HG02571 (cell line): Measurements from ENCODE around the gene CTSE.
"Not testable (repeated sequence)": the region's sequence is repeated elsewhere in the genome, so short reads cannot be mapped to it uniquely, and the experiment has no call there.

Experiments used
- ATAC-seq: cut with Tn5 transposase; IDR thresholded peaks from one replicate; pipeline ENCODE4 v1.9.1; 2021; ENCODE audit warnings: mild to moderate bottlenecking, moderate library complexity; ENCODE audit not compliant: unreplicated experiment

Gene CTSE

DNA sequence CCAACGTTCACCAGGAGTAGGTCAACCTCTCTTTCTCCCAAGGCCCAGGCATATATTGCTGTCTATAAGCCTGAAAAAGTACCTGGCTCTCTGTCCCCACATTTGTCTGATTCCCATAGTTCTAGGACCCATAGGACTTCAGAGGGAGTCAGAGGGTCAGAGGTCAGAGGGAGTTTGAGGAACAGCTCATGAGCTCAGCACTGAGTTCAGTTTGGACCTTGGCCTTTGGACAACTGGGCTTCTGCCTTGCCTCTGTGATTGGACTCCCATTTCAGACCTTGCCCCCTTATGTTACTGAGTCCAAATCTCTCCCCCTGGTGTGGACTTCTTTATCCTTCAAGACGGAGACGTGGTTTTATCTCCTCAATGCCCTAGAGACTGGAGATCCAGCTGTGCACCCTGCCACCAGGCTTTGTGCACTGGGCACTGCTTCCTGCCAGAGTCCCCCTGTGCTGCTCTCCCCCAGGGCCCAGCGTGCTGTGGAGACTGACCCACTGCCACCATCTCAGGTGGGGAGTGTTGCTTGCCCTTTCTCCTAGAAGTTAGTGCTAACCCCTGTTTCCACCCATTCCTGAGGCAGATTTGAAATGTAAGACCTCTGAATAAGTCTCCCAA is 3.2 kb downstream of the CTSE start:
- ATAC-seq = no peak

DNA sequence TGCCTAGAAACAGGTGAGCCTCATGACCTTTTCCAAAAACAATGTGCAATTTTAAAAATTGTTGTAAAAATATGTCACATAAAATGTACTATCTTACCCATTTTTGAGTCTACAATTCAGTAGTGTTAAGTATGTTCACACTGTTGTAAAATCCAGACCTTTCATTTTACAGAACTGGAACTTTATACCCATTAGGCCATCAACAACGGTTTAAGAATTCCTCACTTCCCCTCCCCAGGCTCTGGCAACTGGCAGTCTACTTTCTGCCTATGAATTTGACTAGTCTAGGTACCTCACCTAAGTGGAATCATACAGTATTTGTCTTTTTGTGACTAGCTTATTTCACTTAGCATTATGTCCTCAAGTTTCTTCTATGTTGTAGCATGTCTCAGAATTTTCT is 8.6 kb downstream of the CTSE start:
- no peak for ATAC-seq

DNA sequence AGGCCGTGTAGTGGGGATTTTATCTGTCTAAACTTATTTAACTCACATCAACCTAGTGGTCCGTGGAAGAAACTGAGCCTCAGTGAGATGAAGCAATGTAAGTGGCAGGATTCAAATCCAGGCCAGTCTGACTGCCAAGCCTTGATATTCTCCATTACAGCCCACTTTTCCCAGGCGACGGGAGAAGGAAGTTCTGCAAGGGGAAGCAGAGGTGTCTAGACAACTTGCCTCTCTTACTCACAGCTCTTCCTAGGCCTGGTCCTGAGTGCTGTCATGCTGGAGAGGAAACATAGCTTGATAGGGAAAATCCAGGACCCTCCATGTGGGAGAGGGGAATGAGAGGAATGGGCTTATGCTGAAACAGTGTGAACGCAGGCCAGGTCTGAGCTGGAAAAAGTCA is 9.1 kb downstream of the CTSE start:
- ATAC-seq = no peak

DNA sequence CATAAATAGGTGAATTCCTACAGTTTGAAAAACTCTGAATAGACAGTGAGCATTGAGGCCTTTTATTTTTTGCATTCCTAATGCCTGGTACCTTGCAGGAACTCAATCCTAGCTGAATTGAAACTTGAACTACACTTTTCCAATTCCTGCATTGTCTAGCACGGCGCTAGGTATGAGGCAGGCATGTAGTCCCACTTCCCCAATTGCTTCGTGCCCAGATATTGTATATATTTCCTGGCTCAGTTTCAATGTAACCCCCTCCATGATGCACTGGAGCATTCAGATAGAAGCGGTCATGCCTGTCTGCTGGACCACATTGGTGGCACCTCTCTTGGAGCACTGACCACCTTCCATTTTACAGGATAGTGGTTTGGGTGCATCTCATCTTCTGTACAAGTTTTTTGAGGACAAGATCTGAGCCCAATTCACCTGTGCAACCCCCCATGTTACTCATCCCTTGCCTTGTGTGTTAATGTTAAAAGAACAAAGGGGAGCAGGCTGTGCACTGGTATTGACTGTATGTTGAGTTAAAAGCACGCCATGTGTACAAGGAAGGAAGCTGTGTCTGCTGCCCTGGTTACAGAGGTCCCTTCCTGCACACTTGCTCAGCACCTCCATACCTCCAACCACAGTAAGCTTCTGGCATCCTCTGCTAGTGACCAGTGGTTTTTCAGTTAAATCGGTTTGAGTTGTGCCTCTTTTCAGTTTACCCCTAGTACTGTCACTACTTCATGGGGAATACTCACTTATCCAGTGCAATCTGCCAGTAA is 10.5 kb downstream of the CTSE start:
- ATAC-seq = no peak

DNA sequence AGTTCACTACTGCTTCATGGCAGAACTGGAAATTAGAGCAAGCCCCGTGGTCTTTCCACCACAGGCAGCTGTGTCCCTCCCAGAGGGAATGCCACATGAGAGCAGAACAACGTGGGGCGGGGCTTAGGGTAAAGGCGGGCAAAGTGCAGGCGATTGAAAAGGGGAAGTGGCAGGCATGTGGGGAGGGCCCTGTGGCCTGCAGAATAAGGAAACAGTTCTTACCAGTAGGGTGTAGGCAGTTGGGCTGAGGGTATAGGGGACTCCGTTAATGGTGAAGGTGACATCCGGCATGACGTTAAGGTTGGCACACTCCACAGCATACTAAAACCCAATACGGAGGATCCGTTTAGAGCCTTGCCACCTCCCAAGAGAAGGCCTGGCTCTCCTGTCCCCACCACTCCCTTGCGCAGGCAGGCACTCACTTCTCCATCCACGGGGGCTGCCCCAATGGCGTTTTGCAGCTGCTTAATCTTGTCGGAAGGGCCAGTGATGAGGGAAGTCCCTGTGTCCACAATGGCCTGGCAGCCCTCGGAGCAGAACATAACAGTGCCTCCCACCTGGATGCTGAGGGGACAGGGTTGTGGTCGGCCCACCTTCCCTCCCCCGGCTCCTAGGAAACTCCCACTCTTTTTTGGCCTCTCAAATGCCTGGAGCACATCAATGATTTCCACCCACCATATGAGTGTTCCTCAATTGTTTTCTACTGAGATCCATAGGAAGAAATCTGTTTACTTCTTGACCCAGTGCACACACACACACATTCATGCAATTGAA is 11.4 kb downstream of the CTSE start:
- ATAC-seq = peak; percentile 97

DNA sequence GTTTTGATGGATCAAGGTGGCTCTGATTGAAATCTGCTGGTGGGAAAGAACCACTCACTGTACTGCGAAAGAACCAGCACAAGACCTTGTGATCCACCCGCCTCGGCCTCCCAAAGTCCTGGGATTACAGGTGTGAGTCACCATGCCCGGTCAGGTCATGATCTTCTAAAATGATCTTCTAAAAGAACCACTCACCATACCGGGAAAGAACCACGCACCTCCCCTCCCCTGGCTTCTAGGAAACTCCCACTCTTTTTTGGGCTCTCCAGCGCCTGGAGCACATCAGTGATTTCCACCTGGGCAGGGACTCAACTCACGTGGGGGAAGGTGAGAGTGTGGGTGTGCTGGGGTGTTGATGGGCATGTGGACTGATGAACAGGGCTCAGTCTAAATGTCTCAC is 12.6 kb downstream of the CTSE start:
- ATAC-seq = no peak

DNA sequence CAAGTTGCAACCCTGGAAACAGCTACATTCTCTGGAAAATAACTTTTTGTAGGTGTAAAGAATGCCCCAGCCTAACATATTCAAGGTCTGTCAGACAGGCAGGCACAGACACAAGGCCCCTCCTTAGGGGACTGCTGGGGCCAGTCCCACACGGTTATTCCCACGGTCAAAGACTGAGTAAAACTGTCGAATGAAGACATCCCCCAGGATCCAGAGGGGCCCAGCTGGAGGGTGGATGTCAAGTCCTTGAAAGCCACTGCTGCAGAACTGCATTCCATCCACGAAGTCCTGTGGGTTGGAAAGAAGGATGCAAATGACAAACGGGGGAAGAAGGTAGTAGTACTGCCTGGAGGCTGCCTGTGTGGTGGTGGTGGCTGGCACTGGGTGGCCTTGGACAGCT is 13.6 kb downstream of the CTSE start:
- no peak for ATAC-seq

DNA sequence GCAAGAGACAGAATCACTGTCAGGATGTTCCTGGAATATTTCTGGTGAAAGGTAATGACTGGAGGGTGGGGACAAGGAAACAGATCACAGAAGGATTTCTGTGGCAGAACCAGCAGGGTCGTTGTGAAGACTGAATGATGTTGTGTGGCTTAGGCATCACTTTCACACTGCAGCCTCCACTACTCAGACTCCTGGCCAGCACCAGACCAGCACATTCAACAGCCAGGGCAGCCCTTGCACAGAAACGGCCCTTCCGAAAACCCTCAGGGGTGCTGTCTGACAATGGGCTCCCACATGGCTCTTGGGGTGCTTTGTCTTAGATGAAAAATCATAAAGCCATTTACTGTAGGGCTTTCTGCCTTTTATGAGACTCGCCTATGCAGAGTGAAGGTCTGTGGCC is 16.7 kb downstream of the CTSE start:
- no peak for ATAC-seq

DNA sequence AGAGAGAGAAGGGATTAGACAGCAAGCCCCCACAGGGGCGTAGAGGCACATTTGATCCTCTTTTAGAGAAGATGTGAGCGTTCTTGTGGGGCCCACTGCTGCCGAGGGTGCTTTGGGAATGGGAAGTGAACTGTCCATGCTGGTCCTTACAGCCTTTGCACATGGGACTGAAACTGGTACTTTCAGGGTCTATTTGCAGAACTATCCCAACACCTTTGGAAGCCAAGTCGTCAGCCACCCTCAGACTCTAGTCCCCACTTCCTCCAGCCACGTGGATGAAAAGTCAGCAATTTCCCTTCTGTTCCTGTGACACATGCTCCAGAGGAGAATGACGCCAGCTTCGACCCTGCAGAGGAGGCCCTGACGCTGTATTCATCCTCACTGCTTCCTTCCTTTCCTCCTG is 17.9 kb downstream of the CTSE start:
- no peak for ATAC-seq

DNA sequence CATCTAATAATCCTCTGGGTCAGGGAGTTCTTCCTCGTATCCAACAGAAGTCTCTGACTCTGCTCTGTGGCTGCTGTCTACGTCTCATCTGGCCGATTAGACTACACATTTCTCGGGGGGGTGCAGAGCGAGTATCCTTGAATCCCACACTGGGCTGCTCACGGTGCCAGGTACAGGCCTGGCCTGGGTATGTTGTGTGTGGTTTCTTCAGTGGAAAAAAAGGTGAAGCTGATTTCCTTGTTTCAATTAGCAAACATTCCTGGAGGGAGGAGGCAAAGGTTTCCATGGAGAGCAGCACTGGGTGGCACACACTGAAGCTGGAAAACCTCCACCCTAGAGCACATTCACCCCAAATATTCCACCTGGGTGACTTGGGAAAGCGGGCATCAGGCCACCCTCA is 18.5 kb downstream of the CTSE start:
- ATAC-seq = no peak

DNA sequence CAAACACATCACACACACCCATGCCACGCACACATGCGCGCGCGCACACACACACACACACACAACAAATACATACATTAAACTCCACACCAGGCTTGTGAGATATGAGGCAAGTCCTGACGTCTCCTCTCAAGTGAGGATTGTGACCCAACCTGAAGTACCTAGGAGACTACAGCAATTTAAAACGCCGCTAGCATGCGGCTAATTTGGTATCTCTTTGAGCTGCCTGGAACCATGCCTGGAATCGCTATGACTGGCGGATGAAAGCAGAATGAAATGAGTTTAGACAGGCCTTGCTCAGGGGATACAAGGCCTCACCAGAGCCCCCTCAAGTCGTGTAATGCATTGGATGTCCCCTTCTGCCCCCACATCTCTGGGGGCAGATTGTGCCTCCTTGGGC is 18.9 kb downstream of the CTSE start:
- ATAC-seq = no peak

DNA sequence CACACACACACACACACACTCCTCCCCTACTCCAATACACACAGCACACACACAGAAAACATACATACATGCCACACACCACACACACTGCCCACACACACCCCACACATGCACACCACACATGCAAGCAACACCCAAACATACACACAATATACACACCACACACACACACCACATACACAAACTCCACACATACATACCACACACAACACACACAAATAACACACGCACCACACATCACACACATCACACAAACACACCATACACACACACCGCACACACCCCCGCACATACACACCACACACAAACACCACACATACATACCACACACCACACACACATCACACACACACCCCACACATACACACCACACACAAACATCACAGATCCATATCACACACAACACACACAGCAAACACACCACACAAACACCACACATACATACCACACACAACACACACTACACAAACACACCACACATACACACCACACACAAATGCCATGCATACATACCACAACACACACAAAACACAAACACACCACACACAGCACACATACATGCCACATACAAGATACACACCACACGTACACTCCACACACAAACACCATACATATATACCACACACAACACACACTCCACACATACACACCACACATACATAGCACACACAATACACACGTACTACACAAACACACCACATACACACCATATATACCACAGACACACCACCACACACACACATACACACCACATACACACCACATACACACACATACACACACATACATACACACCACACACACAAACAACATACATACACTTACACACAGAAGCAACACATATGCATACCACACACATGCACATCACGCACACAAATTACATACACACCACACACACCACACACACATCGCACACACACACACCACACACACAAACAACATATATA is 19.6 kb downstream of the CTSE start:
- ATAC-seq = no peak

DNA sequence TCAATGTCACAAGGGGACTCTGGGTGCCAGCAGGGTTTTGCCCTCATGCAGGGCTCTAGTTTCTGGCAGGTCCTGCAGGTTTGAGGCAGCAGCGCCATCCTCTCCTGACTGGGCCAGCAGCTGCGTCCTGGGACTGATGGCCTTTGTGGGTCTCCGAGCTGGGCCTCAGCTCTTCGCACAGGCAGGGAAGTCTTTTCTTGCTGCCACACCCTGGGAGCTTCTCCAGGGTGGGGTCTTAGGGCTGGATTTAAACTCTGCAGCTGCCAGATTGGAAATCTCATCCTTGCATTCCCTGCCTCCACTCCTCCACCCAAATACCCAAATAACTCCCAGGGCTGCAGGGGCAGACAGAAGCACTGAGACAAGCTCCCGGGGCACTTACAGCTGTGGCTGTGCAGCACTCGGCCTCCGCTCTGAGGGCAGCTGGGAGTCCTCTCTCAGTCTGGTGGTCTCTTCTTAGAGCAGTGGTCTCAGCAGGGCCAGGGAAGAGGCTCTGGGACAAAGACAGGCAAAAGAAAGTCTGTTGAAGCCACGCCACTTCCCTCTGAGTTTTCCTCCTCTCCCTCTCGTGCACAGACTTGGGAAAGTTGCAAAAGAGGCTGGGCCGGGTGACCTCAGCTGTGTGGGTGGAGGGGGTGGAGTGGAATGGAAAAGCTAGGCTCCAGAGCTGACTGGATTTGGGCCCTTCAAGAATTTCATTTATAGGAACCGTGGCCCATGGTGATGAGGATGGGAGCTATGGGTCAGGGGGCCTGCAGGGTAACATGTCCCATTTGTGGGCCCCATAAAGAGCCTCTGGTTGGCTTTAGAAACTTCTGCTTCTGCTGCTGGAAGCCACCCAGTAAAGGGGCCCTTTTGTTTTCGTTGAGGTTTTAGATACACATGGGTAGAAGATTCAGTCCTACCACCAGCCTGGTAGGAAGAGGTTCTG is 20.6 kb downstream of the CTSE start, which contains the start of gene RAB7B:
TSS of gene RAB7B (minus strand) at position 525 of the 931 bp plus-strand sequence. CDS start 9,260 bp downstream, outside the sequence.
- ATAC-seq = no peak

DNA sequence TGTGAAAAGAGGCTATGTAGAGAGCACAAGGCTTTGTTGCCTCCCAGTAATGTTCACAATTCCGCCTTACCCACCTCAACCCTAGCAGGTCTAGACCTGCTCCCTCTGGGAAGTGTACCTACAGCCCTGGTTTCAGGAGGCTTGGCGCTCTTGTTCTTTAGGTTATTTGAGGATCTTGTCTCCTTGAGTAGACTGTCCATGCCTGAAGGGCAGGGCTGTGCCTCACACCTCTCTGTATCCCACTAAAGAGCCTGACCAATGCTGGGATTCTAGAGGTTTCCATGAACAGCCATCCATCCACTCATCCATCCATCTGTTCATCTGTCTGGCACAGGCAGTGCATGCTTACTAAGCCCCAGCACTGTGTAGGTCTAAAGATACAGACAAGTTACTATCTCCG is 21.5 kb downstream of the CTSE start:
- ATAC-seq = no peak

DNA sequence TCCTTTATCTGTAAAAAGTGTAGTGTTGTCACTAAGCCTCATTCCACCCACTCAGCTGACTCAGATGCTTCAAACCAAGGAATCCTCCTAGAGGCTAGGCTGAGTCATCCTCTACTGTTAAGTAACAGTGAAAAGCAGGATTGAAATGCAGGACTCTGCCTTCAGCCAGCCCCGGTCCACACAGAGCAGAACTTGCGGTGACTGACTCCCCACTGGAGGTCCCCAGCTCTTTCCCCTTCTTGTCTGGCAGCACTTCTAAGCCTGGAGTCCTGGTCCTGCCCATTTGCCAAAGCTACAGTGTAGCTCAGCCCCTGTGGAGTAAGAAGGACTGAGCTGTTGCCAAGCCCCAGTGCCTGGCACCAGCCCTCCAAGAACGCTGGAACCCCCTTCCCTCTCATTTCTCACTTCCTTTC is 22.2 kb downstream of the CTSE start:
- no peak for ATAC-seq

DNA sequence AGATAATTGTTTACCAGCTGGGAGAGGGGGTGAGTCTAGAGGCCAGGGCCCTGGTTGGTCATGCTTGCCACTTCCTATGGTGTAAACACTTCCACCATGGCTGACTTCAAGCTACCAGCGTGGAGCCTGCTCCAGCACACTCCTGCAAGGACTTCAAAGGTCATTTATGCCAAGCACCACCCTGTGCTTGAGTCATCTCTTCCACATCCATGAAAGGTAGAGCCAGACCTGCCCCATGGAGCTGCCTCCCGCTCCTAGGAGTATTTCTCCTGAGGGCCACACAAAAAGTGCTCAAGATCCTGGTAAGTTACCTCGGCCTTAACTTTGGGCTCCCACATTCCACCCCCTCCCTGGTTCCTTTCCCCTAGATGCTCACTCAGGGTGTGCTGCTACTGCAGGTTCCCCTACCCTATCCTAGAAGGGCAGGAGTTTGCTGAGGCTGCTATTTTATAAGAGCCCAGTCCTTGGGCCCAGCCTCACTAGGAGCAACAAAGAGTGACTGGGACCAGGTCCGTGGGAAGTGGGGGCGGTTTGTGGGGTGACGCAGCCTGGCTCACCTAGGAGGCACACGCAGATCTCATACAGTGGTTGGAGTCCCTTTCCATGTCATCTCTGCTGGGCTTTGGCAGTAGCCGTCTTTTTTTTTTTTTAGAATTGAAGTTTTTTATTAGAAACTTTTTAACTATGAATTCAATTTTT is 22.9 kb downstream of the CTSE start:
- ATAC-seq = no peak

DNA sequence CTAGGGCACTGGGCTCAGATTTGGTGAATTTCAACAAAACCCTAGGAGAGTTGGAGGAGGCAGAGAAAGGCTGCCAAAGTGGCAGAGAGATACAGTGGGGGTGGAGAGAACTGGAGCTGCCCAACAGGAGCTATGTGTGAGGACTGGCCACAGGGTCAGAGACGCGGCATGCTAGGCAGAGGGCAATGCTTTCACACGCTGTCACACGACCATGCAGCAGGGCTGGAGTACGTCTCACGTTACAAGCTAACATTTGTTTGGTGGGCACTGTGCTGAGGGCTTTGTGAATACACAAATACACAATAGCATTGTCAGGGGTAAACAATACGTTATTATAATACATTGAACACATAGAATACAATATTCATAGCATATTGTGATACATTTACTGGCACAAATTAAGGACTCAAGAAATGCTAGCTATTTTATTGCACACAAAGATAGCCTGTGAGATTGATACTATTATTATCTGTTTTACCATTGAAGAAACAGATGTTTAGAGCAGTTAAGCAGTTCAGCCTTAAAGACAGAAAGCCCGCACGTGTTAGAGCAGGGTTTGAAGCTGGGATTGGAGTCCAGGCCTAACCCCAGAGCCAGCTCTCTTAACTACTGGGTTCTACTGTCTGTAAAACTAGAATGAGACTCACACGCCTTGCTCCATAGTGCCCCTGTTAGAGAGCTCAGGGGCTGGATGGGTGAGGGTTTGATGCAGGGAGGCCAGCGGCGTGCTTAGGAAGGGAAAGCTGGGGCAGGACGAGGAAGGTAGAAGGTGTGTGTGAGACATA is 25.0 kb downstream of the CTSE start:
- no peak for ATAC-seq

DNA sequence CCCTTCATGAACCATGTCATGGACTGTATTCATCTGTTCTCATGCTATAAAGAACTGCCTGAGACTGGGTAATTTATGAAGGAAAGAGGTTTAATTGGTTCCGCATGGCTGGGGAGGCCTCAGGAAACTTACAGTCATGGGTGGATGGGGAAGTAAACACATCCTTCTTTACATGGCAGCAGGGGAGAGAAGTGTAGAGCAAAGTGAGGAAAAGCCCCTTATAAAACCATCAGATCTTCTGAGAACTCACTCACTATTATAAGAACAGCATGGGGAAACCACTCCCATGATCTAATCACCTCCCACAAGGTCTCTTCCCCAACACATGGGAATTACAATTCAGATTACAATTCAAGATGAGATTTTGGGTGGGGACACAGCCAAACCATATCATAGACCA is 27.1 kb downstream of the CTSE start:
- ATAC-seq = not testable (repeated sequence)
